Muscle of leg (tissue), 11 donors: ENCODE data around the gene NRCAM. TPM values are rescaled to one million over a fixed set of nuclear protein-coding genes. Genes with fewer than 3 reads are reported as not detected.
"Not testable (repeated sequence)": the region's sequence is repeated elsewhere in the genome, so short reads cannot be mapped to it uniquely, and the experiment has no call there.

Experiments
- DNase-seq: peaks from one replicate; pipeline ENCODE4 v3.0.0; 2013
- H3K27ac ChIP-seq: one replicate; pipeline ENCODE4 v1.5.1; 2013; ENCODE audit warnings: mild to moderate bottlenecking, low read length, control low read depth
- H3K27me3 ChIP-seq: one replicate; pipeline ENCODE4 v1.6.1; 2013; ENCODE audit warnings: low read length; ENCODE audit not compliant: control insufficient read depth, insufficient read depth
- H3K36me3 ChIP-seq: one replicate; pipeline ENCODE4 v1.6.1; 2013; ENCODE audit warnings: low read length; ENCODE audit not compliant: control insufficient read depth, insufficient read depth
- H3K4me1 ChIP-seq: one replicate; pipeline ENCODE4 v1.6.1; 2013; ENCODE audit warnings: low read length; ENCODE audit not compliant: control insufficient read depth, insufficient read depth
- H3K4me3 ChIP-seq: one replicate; pipeline ENCODE4 v1.5.1; 2013; ENCODE audit warnings: low read length, control low read depth
- H3K9me3 ChIP-seq: replicated peaks from 2 replicates; pipeline ENCODE4 v1.6.1; 2013; ENCODE audit warnings: low read depth, low read length; ENCODE audit not compliant: control insufficient read depth
- WGBS: methylation state at CpG from one replicate; pipeline ENCODE4 v1.1.5; 2013; ENCODE audit warnings: missing lambda C conversion rate; ENCODE audit not compliant: insufficient coverage; 5-methylcytosine and 5-hydroxymethylcytosine counted together
- polyA plus RNA-seq, 8 donors: library from polyadenylated mRNA; unstranded; fragments of 120-200 nt; gene quantifications; one replicate each; pipeline versions ENCODE4 v1.2.1 to v1.2.3, GENCODE V29; 2013; ENCODE audit warnings: inconsistent platforms in 1 of 8, low replicate concordance in 1 of 8; ENCODE audit not compliant: insufficient read length in 8 of 8, insufficient read depth in 1 of 8
- total RNA-seq: library from RNA; stranded (reverse); fragments of 120-200 nt; gene quantifications from one replicate; pipeline ENCODE4 v1.2.4, GENCODE V29; 2013

The NRCAM gene
- total and polyA plus RNA-seq, 9 donors = 17.5 to 35.6 (median 23.3) TPM

- DNase-seq = no peak
- no peaks in the 10 kb centered on the region for H3K4me1 ChIP-seq
- no peak overlapping the region for H3K4me3 ChIP-seq
- no peaks in the 10 kb centered on the region for H3K27me3 ChIP-seq
- no peaks in the 10 kb centered on the region for H3K36me3 ChIP-seq
- no peak overlapping the region for H3K27ac ChIP-seq
- H3K9me3 ChIP-seq = no peaks in the 10 kb centered on the region
Observed at GRCh38 chr7:108351729-108352131, 104.5 kb downstream of the NRCAM start.

DNA sequence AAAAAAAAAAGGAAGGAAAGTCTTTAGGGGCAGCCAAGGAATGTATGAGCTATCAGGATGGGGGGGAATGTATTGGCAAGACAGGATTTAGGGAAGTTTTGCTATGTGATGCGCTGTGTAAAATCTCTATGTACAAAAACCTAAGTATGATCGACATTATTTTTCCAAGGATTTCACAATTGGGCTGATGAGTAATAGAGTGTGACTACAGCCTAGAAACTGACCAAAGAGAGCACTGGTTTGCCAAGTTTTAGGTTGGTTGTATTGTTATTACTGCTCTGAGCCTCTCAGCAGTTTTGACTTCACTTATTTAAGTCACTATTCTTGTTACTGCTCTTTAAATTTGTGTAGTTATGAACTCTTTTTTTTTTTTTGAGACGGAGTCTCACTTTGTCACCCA, 107.3 kb downstream of the NRCAM start:
- no peak for DNase-seq
- H3K36me3 ChIP-seq = no peaks in the 10 kb centered on the region
- H3K4me3 ChIP-seq = no peak overlapping the region
- WGBS = 67% methylated on average over 1 of the region's 3 CpGs
- H3K9me3 ChIP-seq = no peaks in the 10 kb centered on the region
- H3K27ac ChIP-seq = no peak overlapping the region
- no peaks in the 10 kb centered on the region for H3K27me3 ChIP-seq
- no peaks in the 10 kb centered on the region for H3K4me1 ChIP-seq

- no CpG with 5 or more reads among the region's 2 CpGs for WGBS
- peak; percentile 34 for DNase-seq
- H3K4me1 ChIP-seq = no peaks in the 10 kb centered on the region
- H3K4me3 ChIP-seq = no peak overlapping the region
- H3K27me3 ChIP-seq = no peaks in the 10 kb centered on the region
- no peaks in the 10 kb centered on the region for H3K9me3 ChIP-seq
- H3K27ac ChIP-seq = no peak overlapping the region
- no peaks in the 10 kb centered on the region for H3K36me3 ChIP-seq
Observed at GRCh38 chr7:108347616-108348015, 108.6 kb downstream of the NRCAM start.

DNA sequence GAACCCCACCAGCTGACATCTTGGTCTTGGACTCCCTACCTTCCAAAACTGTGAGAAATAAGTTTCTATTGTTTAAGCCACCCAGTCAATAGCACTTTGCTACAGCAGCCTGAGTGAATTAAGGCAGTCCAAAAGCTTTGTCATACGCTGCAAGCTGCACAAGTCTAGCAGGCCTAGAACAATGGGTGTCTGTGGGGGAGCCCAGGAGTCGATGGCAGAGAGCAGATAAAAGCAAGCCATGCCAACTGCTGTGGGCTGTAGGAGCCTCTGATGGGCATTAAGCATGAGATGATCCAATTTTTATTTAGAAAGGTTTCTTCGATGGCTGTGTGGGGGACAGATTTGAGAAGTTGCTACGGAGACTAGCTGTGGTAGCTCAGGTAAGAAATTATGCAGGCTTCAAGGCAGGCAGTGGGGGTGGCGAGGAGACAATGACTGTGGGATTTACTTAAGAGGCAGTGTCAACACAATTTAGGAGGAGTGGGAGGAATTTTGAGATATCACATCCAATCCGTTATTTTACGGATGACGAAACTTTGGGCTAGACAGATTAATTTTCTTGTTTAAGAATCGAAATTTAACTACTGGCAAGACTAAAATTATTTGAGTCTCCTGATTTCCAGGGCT, 110.4 kb downstream of the NRCAM start:
- Histone ChIP-seq H3K36me3 (no peaks in the 10 kb centered on the region), H3K27ac (no peak overlapping the region), H3K9me3 (no peaks in the 10 kb centered on the region), H3K27me3 (no peaks in the 10 kb centered on the region), H3K4me3 (no peak overlapping the region), H3K4me1 (no peaks in the 10 kb centered on the region)
- DNase-seq = no peak
- WGBS = 73% methylated on average over 5 of the region's 9 CpGs

DNA sequence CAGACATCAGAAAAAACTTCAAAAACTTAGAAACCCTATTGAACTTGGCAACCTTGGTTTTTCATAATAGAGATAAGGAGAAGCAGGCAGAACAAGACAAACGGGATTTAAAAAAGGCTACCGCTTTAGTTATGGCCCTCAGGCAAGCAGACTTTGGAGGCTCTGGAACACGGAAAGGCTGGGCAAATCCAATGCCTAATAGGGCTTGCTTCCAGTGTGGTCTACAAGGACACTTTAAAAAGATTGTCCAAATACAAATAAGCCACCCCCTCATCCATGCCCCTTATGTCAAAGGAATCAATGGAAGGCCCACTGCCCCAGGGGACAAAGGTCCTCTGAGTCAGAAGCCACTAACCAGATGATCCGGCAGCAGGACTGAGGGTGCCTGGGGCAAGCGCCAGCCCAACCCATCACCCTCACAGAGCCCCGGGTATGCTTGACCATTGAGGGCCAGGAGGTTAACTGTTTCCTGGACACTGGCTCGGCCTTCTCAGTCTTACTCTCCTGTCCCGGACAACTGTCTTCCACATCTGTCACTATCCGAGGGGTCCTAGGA, 115.3 kb downstream of the NRCAM start:
- no peak overlapping the region for H3K27ac ChIP-seq
- no peaks in the 10 kb centered on the region for H3K36me3 ChIP-seq
- H3K27me3 ChIP-seq = no peaks in the 10 kb centered on the region
- H3K4me1 ChIP-seq = no peaks in the 10 kb centered on the region
- DNase-seq = no peak
- no peaks in the 10 kb centered on the region for H3K9me3 ChIP-seq
- 74% methylated on average over 4 of the region's 9 CpGs for WGBS
- H3K4me3 ChIP-seq = no peak overlapping the region

DNA sequence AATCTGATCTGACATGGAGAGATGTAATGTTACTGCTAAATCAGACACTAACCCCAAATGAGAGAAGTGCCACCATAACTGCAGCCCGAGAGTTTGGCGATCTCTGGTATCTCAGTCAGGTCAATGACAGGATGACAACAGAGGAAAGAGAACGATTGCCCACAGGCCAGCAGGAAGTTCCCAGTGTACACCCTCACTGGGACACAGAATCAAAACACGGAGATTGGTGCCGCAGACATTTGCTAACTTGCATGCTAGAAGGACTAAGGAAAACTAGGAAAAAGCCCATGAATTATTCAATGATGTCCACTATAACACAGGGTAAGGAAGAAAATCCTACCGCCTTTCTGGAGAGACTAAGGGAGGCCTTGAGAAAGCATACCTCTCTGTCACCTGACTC, 115.8 kb downstream of the NRCAM start:
- not testable (repeated sequence) for H3K27ac ChIP-seq, H3K4me1 ChIP-seq, H3K36me3 ChIP-seq, DNase-seq, H3K27me3 ChIP-seq, H3K9me3 ChIP-seq, H3K4me3 ChIP-seq
- WGBS = 60% methylated on average over 2 of the region's 6 CpGs

GRCh38 chr7:108335269-108335918, 120.8 kb downstream of the NRCAM start:
- no peak overlapping the region for H3K27ac ChIP-seq
- DNase-seq = peak; percentile 10
- no peaks in the 10 kb centered on the region for H3K9me3 ChIP-seq
- H3K4me1 ChIP-seq = no peaks in the 10 kb centered on the region
- H3K27me3 ChIP-seq = no peaks in the 10 kb centered on the region
- 0% methylated on average over 1 of the region's 1 CpG for WGBS
- H3K4me3 ChIP-seq = no peak overlapping the region
- no peaks in the 10 kb centered on the region for H3K36me3 ChIP-seq

DNA sequence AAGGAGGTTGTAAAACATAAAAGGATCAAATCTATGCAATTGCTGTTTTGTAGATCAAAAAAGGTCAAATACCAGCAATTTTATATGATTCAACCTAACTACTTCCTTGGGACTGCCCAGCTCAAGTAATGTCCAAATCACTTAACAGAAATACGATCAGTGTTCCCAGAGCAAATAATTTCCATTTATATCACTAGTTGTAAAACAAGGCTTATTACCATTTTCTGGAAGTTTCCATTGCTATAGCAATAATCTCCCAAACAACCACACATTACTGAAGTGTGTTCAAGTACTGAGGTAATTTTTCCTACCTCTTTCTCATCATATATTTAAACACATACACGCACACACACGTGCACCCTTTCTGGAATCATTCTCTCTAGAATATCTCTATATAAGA, 123.3 kb downstream of the NRCAM start:
- H3K27ac ChIP-seq = no peak overlapping the region
- no peaks in the 10 kb centered on the region for H3K9me3 ChIP-seq
- WGBS = no CpG with 5 or more reads among the region's 3 CpGs
- no peaks in the 10 kb centered on the region for H3K27me3 ChIP-seq
- DNase-seq = peak; percentile 8
- H3K36me3 ChIP-seq = no peaks in the 10 kb centered on the region
- no peak overlapping the region for H3K4me3 ChIP-seq
- H3K4me1 ChIP-seq = no peaks in the 10 kb centered on the region

GRCh38 chr7:108331971-108332370, 124.3 kb downstream of the NRCAM start:
- Histone ChIP-seq H3K27me3 (no peaks in the 10 kb centered on the region), H3K27ac (no peak overlapping the region), H3K4me1 (no peaks in the 10 kb centered on the region), H3K9me3 (no peaks in the 10 kb centered on the region), H3K36me3 (no peaks in the 10 kb centered on the region), H3K4me3 (no peak overlapping the region)
- WGBS = 25% methylated on average over 1 of the region's 1 CpG
- DNase-seq = no peak

GRCh38 chr7:108330227-108330626, 126.0 kb downstream of the NRCAM start:
- H3K36me3 ChIP-seq = no peaks in the 10 kb centered on the region
- no peak for DNase-seq

More at GRCh38 chr7:108330227-108330626, 126.0 kb downstream of the NRCAM start:
- Histone ChIP-seq H3K4me1 (no peaks in the 10 kb centered on the region), H3K27ac (no peak overlapping the region), H3K27me3 (no peaks in the 10 kb centered on the region), H3K9me3 (no peaks in the 10 kb centered on the region), H3K4me3 (no peak overlapping the region)
- WGBS = no CpG with 5 or more reads among the region's 6 CpGs
